Adrenal gland (tissue), 5 donors: ENCODE data around the gene DPH7.

ENCODE experiments used
- CTCF ChIP-seq, 6 experiments: fragments of 450-650 bp in 4 of 6; fragments of 200-600 bp in 2 of 6; sonication (generic) in 1 of 6; IDR thresholded peaks; 1 replicate in 5 of 6; 2 replicates in 1 of 6; pipeline versions ENCODE4 v1.5.1 to v1.8.0; 2016 to 2021; ENCODE audit warnings: antibody characterized with exemption in 6 of 6, mild to moderate bottlenecking in 2 of 6, moderate library complexity in 1 of 6
- POLR2A ChIP-seq, 2 donors: fragments of 450-650 bp; IDR thresholded peaks; one replicate each; pipeline ENCODE4 v1.6.1; 2017; ENCODE audit warnings: antibody characterized with exemption in 2 of 2, mild to moderate bottlenecking in 2 of 2, moderate library complexity in 1 of 2
- donor health status: DM: no; HTN: no; CAD: no.

GRCh38 chr9:137604345-137605086 lies 25.8 kb upstream of the DPH7 start:
- no peak for TF ChIP-seq CTCF (IDR thresholded peaks at IDR 0.05)
- TF ChIP-seq POLR2A (IDR thresholded peaks at IDR 0.05) = no peak
